ENCODE results near the gene CXCR1.

CXCR1 gene

DNA sequence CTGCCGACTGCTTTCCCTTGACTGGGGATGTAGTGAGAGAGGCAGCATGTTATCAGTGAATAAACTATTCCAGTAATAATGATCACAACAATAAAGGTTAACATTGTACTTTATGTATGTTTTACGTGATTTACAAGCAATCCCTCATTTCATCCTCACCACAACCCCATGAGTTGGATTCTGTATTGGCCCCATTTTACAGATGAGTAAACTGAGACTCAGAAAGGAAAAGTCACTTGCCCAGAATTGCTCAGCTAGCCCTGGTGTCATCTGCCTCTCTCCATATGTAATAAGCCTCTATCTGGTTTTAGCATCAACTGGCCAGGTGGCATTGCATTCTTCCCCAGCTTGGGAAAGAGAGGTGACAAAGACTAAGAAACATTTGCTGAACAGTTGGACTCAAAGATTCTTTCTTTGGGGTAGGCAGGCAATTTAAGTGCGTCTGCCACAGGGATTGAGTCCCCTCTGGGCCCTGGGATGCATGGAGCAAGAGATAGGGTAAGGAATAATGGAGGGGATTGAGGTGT lies 38.8 kb downstream of the CXCR1 start:
- no peaks in the 10 kb centered on the region for H3K36me3 ChIP-seq (replicated peaks in 1 of 2; ENCODE audit: control insufficient read depth in 2 of 2, insufficient read depth in 2 of 2, low read length in 2 of 2)
- no peak overlapping the region for H2AK5ac ChIP-seq (ENCODE audit: low read depth, low read length)
- H3K4me1 ChIP-seq (ENCODE audit: control insufficient read depth in 2 of 2, insufficient read depth in 1 of 2, low read depth in 1 of 2, low read length in 2 of 2) = peaks cover 0 to 12% of the 10 kb centered on the region in 2 donors
- no peak overlapping the region for H3K27ac ChIP-seq (replicated peaks; ENCODE audit: low read length)
- no peak overlapping the region for H4K8ac ChIP-seq (ENCODE audit: low read depth, low read length)
- H3K9me3 ChIP-seq (replicated peaks in 1 of 2; ENCODE audit: control insufficient read depth in 2 of 2, insufficient read depth in 1 of 2, low read depth in 1 of 2, low read length in 2 of 2) = no peaks in the 10 kb centered on the region
- H3K9ac ChIP-seq (ENCODE audit: low read depth, low read length, poor library complexity) = no peak overlapping the region
- no peak overlapping the region for H2BK5ac ChIP-seq (ENCODE audit: low read length)
- H4K91ac ChIP-seq (ENCODE audit: low read depth, low read length, poor library complexity) = no peak overlapping the region
- DNase-seq (ENCODE audit: low spot score) = no peak
- no peak overlapping the region for H3K4me3 ChIP-seq (ENCODE audit: low read length in 2 of 2)
- H2AFZ ChIP-seq (ENCODE audit: low read length) = no peak overlapping the region
- H3K4ac ChIP-seq (ENCODE audit: low read length) = no peak overlapping the region
- no peak overlapping the region for H3K14ac ChIP-seq (ENCODE audit: low read length)
- WGBS, 2 donors (ENCODE audit: extremely low coverage in 2 of 2, insufficient read length in 2 of 2, insufficient replicate concordance in 1 of 2) = no CpG with 5 or more reads among the region's 3 CpGs
- H3K4me2 ChIP-seq (ENCODE audit: insufficient read depth, low read length, poor library complexity, severe bottlenecking) = no peak overlapping the region
- no peak overlapping the region for H2BK12ac ChIP-seq (ENCODE audit: low read length)
- H2BK15ac ChIP-seq (ENCODE audit: low read length) = no peak overlapping the region
- H2BK120ac ChIP-seq (ENCODE audit: low read depth, low read length) = no peak overlapping the region
- H3K79me1 ChIP-seq (ENCODE audit: low read depth, low read length) = no peaks in the 10 kb centered on the region
- H3K27me3 ChIP-seq (ENCODE audit: control insufficient read depth in 3 of 3, insufficient read depth in 3 of 3, low read depth in 1 of 3, low read length in 3 of 3) = peaks cover 0 to 10% (median 2%) of the 10 kb centered on the region in 3 experiments
- H3K23ac ChIP-seq (ENCODE audit: low read depth, low read length, poor library complexity) = no peak overlapping the region
- no peak overlapping the region for H3K18ac ChIP-seq (ENCODE audit: low read length)

DNA sequence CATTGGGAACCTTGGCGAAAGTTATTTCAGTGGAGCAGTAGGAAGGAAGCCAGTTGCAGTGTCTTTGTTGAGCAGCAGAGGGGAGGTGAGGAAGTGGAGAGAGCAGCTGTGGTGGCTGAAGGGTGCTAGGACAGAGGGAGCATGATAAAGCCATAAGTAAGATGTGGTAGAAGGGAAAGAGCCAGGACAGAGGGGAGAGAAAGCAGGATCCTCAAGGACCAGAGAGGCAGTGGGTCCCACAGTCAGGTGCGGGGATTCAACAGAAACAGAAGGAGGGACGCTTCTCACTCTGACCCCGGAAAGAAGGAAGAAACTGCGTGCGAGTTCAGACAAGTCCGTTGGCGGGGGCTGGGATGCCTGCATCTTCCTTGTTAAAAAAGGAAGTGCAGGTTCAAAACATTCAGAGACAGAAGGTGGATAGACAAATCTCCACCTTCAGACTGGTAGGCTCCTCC lies 41.1 kb downstream of the CXCR1 start, which contains the start of gene CXCR2:
CXCR2 (plus strand) TSS at position 403 of the 455 bp plus-strand sequence. CDS start 8,774 bp downstream, outside the sequence.
- Histone ChIP-seq H3K23ac (ENCODE audit: low read depth, low read length, poor library complexity) (no peak within 1 kb of the TSS), H2BK120ac (ENCODE audit: low read depth, low read length) (no peak within 1 kb of the TSS), H2BK15ac (ENCODE audit: low read length) (no peak within 1 kb of the TSS), H3K36me3 (replicated peaks in 1 of 2; ENCODE audit: control insufficient read depth in 2 of 2, insufficient read depth in 2 of 2, low read length in 2 of 2) (no peaks in the 10 kb centered on the region), H3K27me3 (ENCODE audit: control insufficient read depth in 3 of 3, insufficient read depth in 3 of 3, low read depth in 1 of 3, low read length in 3 of 3) (peaks cover 0 to 5% (median 2%) of the 10 kb centered on the region in 3 experiments), H3K27ac (replicated peaks; ENCODE audit: low read length) (no peak within 1 kb of the TSS), H4K8ac (ENCODE audit: low read depth, low read length) (no peak within 1 kb of the TSS), H2AFZ (ENCODE audit: low read length) (peak within 1 kb of the TSS; percentile 1), H3K4me3 (ENCODE audit: low read length in 2 of 2) (no peak within 1 kb of the TSS), H2AK5ac (ENCODE audit: low read depth, low read length) (no peak within 1 kb of the TSS), H3K4me1 (ENCODE audit: control insufficient read depth in 2 of 2, insufficient read depth in 1 of 2, low read depth in 1 of 2, low read length in 2 of 2) (peaks cover 0 to 12% of the 10 kb centered on the region in 2 donors), H2BK5ac (ENCODE audit: low read length) (no peak within 1 kb of the TSS), H3K18ac (ENCODE audit: low read length) (no peak within 1 kb of the TSS), H3K9ac (ENCODE audit: low read depth, low read length, poor library complexity) (no peak within 1 kb of the TSS), H3K4ac (ENCODE audit: low read length) (no peak within 1 kb of the TSS), H3K4me2 (ENCODE audit: insufficient read depth, low read length, poor library complexity, severe bottlenecking) (no peak within 1 kb of the TSS), H3K79me1 (ENCODE audit: low read depth, low read length) (no peaks in the 10 kb centered on the region), H4K91ac (ENCODE audit: low read depth, low read length, poor library complexity) (no peak within 1 kb of the TSS), H2BK12ac (ENCODE audit: low read length) (no peak within 1 kb of the TSS), H3K14ac (ENCODE audit: low read length) (no peak within 1 kb of the TSS), H3K9me3 (replicated peaks in 1 of 2; ENCODE audit: control insufficient read depth in 2 of 2, insufficient read depth in 1 of 2, low read depth in 1 of 2, low read length in 2 of 2) (no peaks in the 10 kb centered on the region)
- no CpG with 5 or more reads among the region's 8 CpGs for WGBS, 2 donors (ENCODE audit: extremely low coverage in 2 of 2, insufficient read length in 2 of 2, insufficient replicate concordance in 1 of 2)
- no peak for DNase-seq (ENCODE audit: low spot score)

DNA sequence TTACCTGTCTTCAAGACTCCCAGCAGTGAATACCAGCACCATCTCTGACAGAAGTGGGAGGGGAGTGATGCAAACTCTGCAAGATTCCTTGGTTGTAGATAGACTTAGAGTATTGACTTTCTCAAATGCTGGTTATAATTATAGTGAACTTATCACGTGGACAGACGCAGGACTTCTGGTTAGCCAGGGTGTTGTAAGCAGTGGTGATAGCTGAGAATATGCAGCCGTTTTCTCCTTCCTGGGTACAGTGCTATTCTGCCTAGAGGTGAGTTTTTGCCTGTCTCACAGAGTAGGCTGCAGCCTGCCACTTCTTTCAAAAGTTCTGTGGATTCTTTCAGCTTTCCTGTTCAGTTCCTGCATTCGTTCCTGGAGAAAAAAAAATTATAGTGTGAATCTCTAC lies 41.7 kb downstream of the CXCR1 start:
- WGBS, 2 donors (ENCODE audit: extremely low coverage in 2 of 2, insufficient read length in 2 of 2, insufficient replicate concordance in 1 of 2) = no CpG with 5 or more reads among the region's 4 CpGs
- Histone ChIP-seq H3K9ac (ENCODE audit: low read depth, low read length, poor library complexity) (no peak overlapping the region), H2AK5ac (ENCODE audit: low read depth, low read length) (no peak overlapping the region), H3K9me3 (replicated peaks in 1 of 2; ENCODE audit: control insufficient read depth in 2 of 2, insufficient read depth in 1 of 2, low read depth in 1 of 2, low read length in 2 of 2) (no peaks in the 10 kb centered on the region), H3K4me2 (ENCODE audit: insufficient read depth, low read length, poor library complexity, severe bottlenecking) (no peak overlapping the region), H3K4ac (ENCODE audit: low read length) (no peak overlapping the region), H3K4me1 (ENCODE audit: control insufficient read depth in 2 of 2, insufficient read depth in 1 of 2, low read depth in 1 of 2, low read length in 2 of 2) (peaks cover 0 to 12% of the 10 kb centered on the region in 2 donors), H3K18ac (ENCODE audit: low read length) (no peak overlapping the region), H2BK120ac (ENCODE audit: low read depth, low read length) (no peak overlapping the region), H4K8ac (ENCODE audit: low read depth, low read length) (no peak overlapping the region), H3K79me1 (ENCODE audit: low read depth, low read length) (no peaks in the 10 kb centered on the region), H3K27ac (replicated peaks; ENCODE audit: low read length) (no peak overlapping the region), H3K23ac (ENCODE audit: low read depth, low read length, poor library complexity) (no peak overlapping the region), H3K36me3 (replicated peaks in 1 of 2; ENCODE audit: control insufficient read depth in 2 of 2, insufficient read depth in 2 of 2, low read length in 2 of 2) (no peaks in the 10 kb centered on the region), H2BK15ac (ENCODE audit: low read length) (no peak overlapping the region), H3K14ac (ENCODE audit: low read length) (no peak overlapping the region), H2BK5ac (ENCODE audit: low read length) (no peak overlapping the region), H2BK12ac (ENCODE audit: low read length) (no peak overlapping the region), H3K27me3 (ENCODE audit: control insufficient read depth in 3 of 3, insufficient read depth in 3 of 3, low read depth in 1 of 3, low read length in 3 of 3) (peaks cover 0 to 5% (median 0%) of the 10 kb centered on the region in 3 experiments), H4K91ac (ENCODE audit: low read depth, low read length, poor library complexity) (no peak overlapping the region), H3K4me3 (ENCODE audit: low read length in 2 of 2) (no peak overlapping the region), H2AFZ (ENCODE audit: low read length) (no peak overlapping the region)
- DNase-seq (ENCODE audit: low spot score) = no peak

DNA sequence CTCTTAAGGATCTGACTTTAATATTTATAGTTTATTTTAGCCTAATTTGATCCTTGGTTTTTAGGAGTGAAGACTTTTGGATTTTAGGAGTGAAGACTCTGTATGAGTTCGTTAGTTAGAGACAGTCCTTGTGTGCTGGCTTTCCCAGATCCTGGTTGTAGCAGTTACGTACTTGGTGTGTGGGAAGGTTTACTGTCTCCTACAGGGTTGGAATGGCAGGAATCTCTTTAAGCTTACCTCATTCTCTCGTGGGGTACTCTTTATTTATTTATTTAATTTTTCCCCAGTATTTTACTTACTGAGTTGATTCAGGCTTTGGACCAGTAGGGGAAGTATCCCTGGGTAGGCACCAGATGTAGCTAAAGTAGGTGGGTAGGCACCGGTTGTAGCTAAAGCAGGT lies 42.8 kb downstream of the CXCR1 start:
- Histone ChIP-seq H3K36me3 (replicated peaks in 1 of 2; ENCODE audit: control insufficient read depth in 2 of 2, insufficient read depth in 2 of 2, low read length in 2 of 2) (no peaks in the 10 kb centered on the region), H3K4me2 (ENCODE audit: insufficient read depth, low read length, poor library complexity, severe bottlenecking) (no peak overlapping the region), H3K4me1 (ENCODE audit: control insufficient read depth in 2 of 2, insufficient read depth in 1 of 2, low read depth in 1 of 2, low read length in 2 of 2) (peaks cover 0 to 12% of the 10 kb centered on the region in 2 donors), H2BK120ac (ENCODE audit: low read depth, low read length) (no peak overlapping the region), H2AK5ac (ENCODE audit: low read depth, low read length) (no peak overlapping the region), H3K18ac (ENCODE audit: low read length) (no peak overlapping the region), H4K8ac (ENCODE audit: low read depth, low read length) (no peak overlapping the region), H4K91ac (ENCODE audit: low read depth, low read length, poor library complexity) (no peak overlapping the region), H2BK15ac (ENCODE audit: low read length) (no peak overlapping the region), H3K27me3 (ENCODE audit: control insufficient read depth in 3 of 3, insufficient read depth in 3 of 3, low read depth in 1 of 3, low read length in 3 of 3) (peaks cover 0 to 5% (median 0%) of the 10 kb centered on the region in 3 experiments), H3K14ac (ENCODE audit: low read length) (no peak overlapping the region), H2AFZ (ENCODE audit: low read length) (no peak overlapping the region), H3K23ac (ENCODE audit: low read depth, low read length, poor library complexity) (no peak overlapping the region), H2BK12ac (ENCODE audit: low read length) (no peak overlapping the region), H3K9me3 (replicated peaks in 1 of 2; ENCODE audit: control insufficient read depth in 2 of 2, insufficient read depth in 1 of 2, low read depth in 1 of 2, low read length in 2 of 2) (no peaks in the 10 kb centered on the region), H2BK5ac (ENCODE audit: low read length) (no peak overlapping the region), H3K4me3 (ENCODE audit: low read length in 2 of 2) (no peak overlapping the region), H3K4ac (ENCODE audit: low read length) (no peak overlapping the region), H3K79me1 (ENCODE audit: low read depth, low read length) (no peaks in the 10 kb centered on the region), H3K9ac (ENCODE audit: low read depth, low read length, poor library complexity) (no peak overlapping the region), H3K27ac (replicated peaks; ENCODE audit: low read length) (no peak overlapping the region)
- no peak for DNase-seq (ENCODE audit: low spot score)
- no CpG with 5 or more reads among the region's 4 CpGs for WGBS, 2 donors (ENCODE audit: extremely low coverage in 2 of 2, insufficient read length in 2 of 2, insufficient replicate concordance in 1 of 2)
